Activated T-cell treated with anti-CD3 and anti-CD28 coated beads, Interleukin-2, amount 50 U/mL, for 4 hours (primary cell): ENCODE measurements around the gene C1QTNF2. TPM values are rescaled to one million over a fixed set of nuclear protein-coding genes. Genes with fewer than 3 reads are reported as not detected.

ENCODE experiments used
- ATAC-seq, 2 donors: fragments of 200-7000 bp; cut with Tn5 transposase; one replicate each; pipeline ENCODE4 v1.10.0; 2021
- DNase-seq: peaks from one replicate; pipeline ENCODE4 v3.0.0-alpha.2; 2020
- H3K27me3 Mint-ChIP-seq: one replicate; pipeline ENCODE4 v1.8.0; 2021; ENCODE audit warnings: low read depth, mixed read lengths
- H3K36me3 Mint-ChIP-seq: one replicate; pipeline ENCODE4 v1.8.0; 2022; ENCODE audit warnings: mixed read lengths; ENCODE audit not compliant: insufficient read depth
- H3K4me1 Mint-ChIP-seq: one replicate; pipeline ENCODE4 v1.8.0; 2021; ENCODE audit warnings: low read depth, mixed read lengths
- H3K4me3 Mint-ChIP-seq: one replicate; pipeline ENCODE4 v1.8.0; 2021; ENCODE audit warnings: mild to moderate bottlenecking, moderate library complexity, mixed read lengths
- H3K9me3 Mint-ChIP-seq: one replicate; pipeline ENCODE4 v1.8.0; 2021; ENCODE audit warnings: mixed read lengths
- total RNA-seq, 3 donors: library from RNA; stranded (reverse); gene quantifications; one replicate each; pipeline ENCODE4 v1.2.1, GENCODE V29; 2021

Gene C1QTNF2
- not detected for total RNA-seq

GRCh38 chr5:160369990-160370712, at the start of gene C1QTNF2:
Gene C1QTNF2 (minus strand): TSS chr5:160370626. CDS start chr5:160355011, 15,615 bp downstream.
- DNase-seq: no peak
- peak within 1 kb of the TSS; percentile 47 for H3K4me3 Mint-ChIP-seq
- H3K9me3 Mint-ChIP-seq: no peaks in the 10 kb centered on the region
- H3K27me3 Mint-ChIP-seq: peaks cover 64% of the 10 kb centered on the region
- no peaks in the 10 kb centered on the region for H3K36me3 Mint-ChIP-seq
- H3K4me1 Mint-ChIP-seq: peaks cover 9% of the 10 kb centered on the region
- ATAC-seq: peak in 1 of 2 donors; percentile 54

GRCh38 chr5:160420331-160420610, 49.8 kb upstream of the C1QTNF2 start:
- Mint-ChIP-seq H3K36me3 (peaks cover 16% of the 10 kb centered on the region), H3K27me3 (no peaks in the 10 kb centered on the region), H3K9me3 (no peaks in the 10 kb centered on the region), H3K4me1 (peaks cover 86% of the 10 kb centered on the region), H3K4me3 (peak overlapping the region; percentile 100)
- DNase-seq: no peak
- no peak for ATAC-seq

- peak overlapping the region; percentile 100 for H3K4me3 Mint-ChIP-seq
- DNase-seq (no peak), ATAC-seq (peak in 1 of 2 donors; percentile 15)
- no peaks in the 10 kb centered on the region for H3K9me3 Mint-ChIP-seq
- peaks cover 15% of the 10 kb centered on the region for H3K36me3 Mint-ChIP-seq
- peaks cover 82% of the 10 kb centered on the region for H3K4me1 Mint-ChIP-seq
- no peaks in the 10 kb centered on the region for H3K27me3 Mint-ChIP-seq
Measured at GRCh38 chr5:160419458-160420330, 49.3 kb upstream of the C1QTNF2 start.

GRCh38 chr5:160418561-160419457, 48.4 kb upstream of the C1QTNF2 start, which contains the start of gene SLU7:
Gene SLU7 (minus strand): TSS chr5:160419081. CDS start chr5:160415294, 3,787 bp downstream.
- Mint-ChIP-seq H3K36me3 (peaks cover 12% of the 10 kb centered on the region), H3K4me1 (peaks cover 74% of the 10 kb centered on the region), H3K27me3 (no peaks in the 10 kb centered on the region)

GRCh38 chr5:160399402-160400353, 29.3 kb upstream of the C1QTNF2 start, which contains the start of gene FAM200C:
Gene FAM200C (minus strand): TSS chr5:160400054. CDS start chr5:160395490, 4,564 bp downstream.
- ATAC-seq (peak; percentile 88 to 91), DNase-seq (peak; percentile 43)
- no peaks in the 10 kb centered on the region for H3K9me3 Mint-ChIP-seq
- H3K4me3 Mint-ChIP-seq: peak within 1 kb of the TSS; percentile 83
- H3K36me3 Mint-ChIP-seq: peaks cover 15% of the 10 kb centered on the region
- H3K4me1 Mint-ChIP-seq: peaks cover 17% of the 10 kb centered on the region
- H3K27me3 Mint-ChIP-seq: no peaks in the 10 kb centered on the region

More at GRCh38 chr5:160418561-160419457, 48.4 kb upstream of the C1QTNF2 start, which contains the start of gene SLU7:
- H3K4me3 Mint-ChIP-seq: peak within 1 kb of the TSS; percentile 100
- H3K9me3 Mint-ChIP-seq: no peaks in the 10 kb centered on the region
- DNase-seq (peak; percentile 90), ATAC-seq (peak; percentile 78 to 81)

GRCh38 chr5:160398806-160399205, 28.4 kb upstream of the C1QTNF2 start:
- no peak for ATAC-seq
- DNase-seq: no peak
- H3K9me3 Mint-ChIP-seq: no peaks in the 10 kb centered on the region
- peak overlapping the region; percentile 83 for H3K4me3 Mint-ChIP-seq
- H3K4me1 Mint-ChIP-seq: peaks cover 17% of the 10 kb centered on the region
- peaks cover 10% of the 10 kb centered on the region for H3K36me3 Mint-ChIP-seq
- no peaks in the 10 kb centered on the region for H3K27me3 Mint-ChIP-seq

GRCh38 chr5:160397492-160397891, 27.1 kb upstream of the C1QTNF2 start:
- DNase-seq (no peak), ATAC-seq (no peak)
- Mint-ChIP-seq H3K4me3 (no peak overlapping the region), H3K9me3 (no peaks in the 10 kb centered on the region), H3K4me1 (peaks cover 17% of the 10 kb centered on the region), H3K36me3 (peaks cover 4% of the 10 kb centered on the region), H3K27me3 (no peaks in the 10 kb centered on the region)

- Mint-ChIP-seq H3K27me3 (no peaks in the 10 kb centered on the region), H3K36me3 (peaks cover 2% of the 10 kb centered on the region), H3K9me3 (no peaks in the 10 kb centered on the region), H3K4me3 (no peak overlapping the region), H3K4me1 (peaks cover 12% of the 10 kb centered on the region)
- ATAC-seq (no peak), DNase-seq (no peak)
Measured at GRCh38 chr5:160395111-160395510, 24.7 kb upstream of the C1QTNF2 start.

- H3K4me3 Mint-ChIP-seq: no peak overlapping the region
- H3K36me3 Mint-ChIP-seq: no peaks in the 10 kb centered on the region
- H3K4me1 Mint-ChIP-seq: no peaks in the 10 kb centered on the region
- peaks cover 10% of the 10 kb centered on the region for H3K9me3 Mint-ChIP-seq
- ATAC-seq (no peak), DNase-seq (no peak)
- no peaks in the 10 kb centered on the region for H3K27me3 Mint-ChIP-seq
Measured at GRCh38 chr5:160390787-160391696, 20.6 kb upstream of the C1QTNF2 start.

- Mint-ChIP-seq H3K4me3 (no peak overlapping the region), H3K9me3 (peaks cover 10% of the 10 kb centered on the region), H3K4me1 (no peaks in the 10 kb centered on the region), H3K36me3 (no peaks in the 10 kb centered on the region), H3K27me3 (no peaks in the 10 kb centered on the region)
- ATAC-seq: no peak
- no peak for DNase-seq
Measured at GRCh38 chr5:160387445-160387844, 17.0 kb upstream of the C1QTNF2 start.

GRCh38 chr5:160385496-160385895, 15.1 kb upstream of the C1QTNF2 start:
- Mint-ChIP-seq H3K4me3 (no peak overlapping the region), H3K36me3 (no peaks in the 10 kb centered on the region), H3K9me3 (peaks cover 10% of the 10 kb centered on the region), H3K4me1 (no peaks in the 10 kb centered on the region), H3K27me3 (no peaks in the 10 kb centered on the region)
- DNase-seq: no peak
- no peak for ATAC-seq

GRCh38 chr5:160384681-160385080, 14.3 kb upstream of the C1QTNF2 start:
- Mint-ChIP-seq H3K36me3 (no peaks in the 10 kb centered on the region), H3K27me3 (no peaks in the 10 kb centered on the region), H3K9me3 (peaks cover 10% of the 10 kb centered on the region), H3K4me1 (no peaks in the 10 kb centered on the region), H3K4me3 (no peak overlapping the region)
- DNase-seq (no peak), ATAC-seq (no peak)
